GM12878 (cell line): ENCODE results near the gene NFS1. TPM values are rescaled to one million over a fixed set of nuclear protein-coding genes. Genes with fewer than 3 reads are reported as not detected.

Experiments used
- ATAC-seq: fragments of 200-7000 bp; cut with Tn5 transposase; 3 replicates; pipeline ENCODE4 v1.9.1; 2020; ENCODE audit warnings: mild to moderate bottlenecking, moderate library complexity
- Bru-seq: library from RNA; stranded (reverse); fragments of 400-500 nt; gene quantifications from one replicate; lab custom pipeline; 2021; lab: Mats Ljungman, UMichigan
- BruChase-seq, 2 experiments: library from RNA; stranded (reverse); fragments of 400-500 nt; gene quantifications; one replicate each; lab custom pipeline; 2021; lab: Mats Ljungman, UMichigan
- BruUV-seq: library from RNA; stranded (reverse); fragments of 400-500 nt; replicated peaks from 2 replicates; lab custom pipeline; 2021; lab: Mats Ljungman, UMichigan
- CTCF ChIA-PET: fragments of 300-600 bp; sonication (Branson Sonifier 250); formaldehyde crosslinking; extraction: SDS; loops from one replicate; lab custom pipeline; 2021; ENCODE audit warnings: inconsistent platforms; lab: Yijun Ruan, JAX
- POLR2A ChIA-PET: fragments of 350-600 bp; formaldehyde crosslinking; extraction: SDS; loops from one replicate; lab custom pipeline; 2021; ENCODE audit warnings: inconsistent platforms; lab: Charles Lee
- RAD21 ChIA-PET: fragments of 300-600 bp; sonication (Branson Sonifier 250); formaldehyde crosslinking; loops from one replicate; lab custom pipeline; 2023; ENCODE audit warnings: antibody characterized with exemption; ENCODE audit not compliant: unreplicated experiment; lab: Charles Lee
- SMC1A ChIA-PET: fragments of 300-600 bp; sonication (Branson Sonifier 250); formaldehyde crosslinking; loops from one replicate; lab custom pipeline; 2023; ENCODE audit not compliant: unreplicated experiment, uncharacterized antibody; lab: Charles Lee
- DNase-seq: peaks from one replicate; pipeline ENCODE4 v3.0.0-alpha.2; 2011; ENCODE audit warnings: low read depth, low spot score
- FAIRE-seq: peaks from 3 replicates; lab custom pipeline; 2011; peaks lifted over from hg19 to GRCh38; lab: Jason Lieb, UNC
- H2AFZ ChIP-seq: 2 replicates; pipeline ENCODE4 v1.6.0; 2011; ENCODE audit warnings: low read depth, low read length, control low read depth; ENCODE audit not compliant: control insufficient read depth
- H3K27ac ChIP-seq: 2 replicates; pipeline ENCODE4 v1.5.1; 2011; ENCODE audit warnings: control low read depth; ENCODE audit not compliant: control insufficient read depth, insufficient read depth
- H3K27me3 ChIP-seq, 2 experiments: replicated peaks in 1 of 2; 2 replicates each; pipeline versions ENCODE4 v1.6.0 to v1.6.1; 2011; ENCODE audit warnings: low read length in 1 of 2; ENCODE audit not compliant: control insufficient read depth in 2 of 2, insufficient read depth in 2 of 2
- H3K36me3 ChIP-seq, 2 experiments: 2 replicates each; pipeline ENCODE4 v1.5.1; 2011; ENCODE audit warnings: low read length in 1 of 2; ENCODE audit not compliant: control insufficient read depth in 2 of 2, insufficient read depth in 2 of 2
- H3K4me1 ChIP-seq: 2 replicates; pipeline ENCODE4 v1.6.1; 2011; ENCODE audit warnings: mild to moderate bottlenecking, low read length, moderate library complexity, mixed read lengths; ENCODE audit not compliant: control insufficient read depth, insufficient read depth
- H3K4me2 ChIP-seq: 2 replicates; pipeline ENCODE4 v1.6.0; 2011; ENCODE audit warnings: control low read depth; ENCODE audit not compliant: control insufficient read depth, insufficient read depth
- H3K4me3 ChIP-seq: fragments of 200-600 bp; sonication (generic); 2 replicates; pipeline ENCODE4 v1.5.1; 2016
- H3K79me2 ChIP-seq: 2 replicates; pipeline ENCODE4 v1.6.0; 2011; ENCODE audit warnings: low read length; ENCODE audit not compliant: control insufficient read depth, insufficient read depth
- H3K9ac ChIP-seq: 2 replicates; pipeline ENCODE4 v1.8.0; 2011; ENCODE audit warnings: low read length, control low read depth, mixed read lengths; ENCODE audit not compliant: control insufficient read depth, insufficient read depth
- H3K9me3 ChIP-seq: replicated peaks from 3 replicates; pipeline ENCODE4 v1.5.1; 2011; ENCODE audit warnings: mild to moderate bottlenecking, low read length; ENCODE audit not compliant: control insufficient read depth, insufficient read depth
- H4K20me1 ChIP-seq: 2 replicates; pipeline ENCODE4 v1.6.0; 2011; ENCODE audit not compliant: control insufficient read depth, insufficient read depth
- IKZF1 ChIP-seq: fragments of 450-650 bp; conservative IDR thresholded peaks from 2 replicates; pipeline ENCODE4 v1.6.1; 2017; ENCODE audit warnings: antibody characterized with exemption, mild to moderate bottlenecking
- MEF2B ChIP-seq: fragments of 450-650 bp; IDR thresholded peaks from 2 replicates; pipeline ENCODE4 v1.6.1; 2018; ENCODE audit warnings: mild to moderate bottlenecking, moderate library complexity; ENCODE audit not compliant: partially characterized antibody, poor library complexity, severe bottlenecking
- MTA2 ChIP-seq: fragments of 450-650 bp; IDR thresholded peaks from 2 replicates; pipeline ENCODE4 v1.6.1; 2016; ENCODE audit warnings: low read depth, mild to moderate bottlenecking, moderate library complexity
- NR2F1 ChIP-seq: fragments of 450-650 bp; conservative IDR thresholded peaks from 2 replicates; pipeline ENCODE4 v1.6.1; 2017; ENCODE audit warnings: mild to moderate bottlenecking
- NRF1 ChIP-seq: conservative IDR thresholded peaks from 2 replicates; pipeline ENCODE4 v1.6.1; 2011; ENCODE audit warnings: mild to moderate bottlenecking, low read depth, low read length, improper control_type of control experiment
- PKNOX1 ChIP-seq: fragments of 450-650 bp; IDR thresholded peaks from 2 replicates; pipeline ENCODE4 v1.6.1; 2016; ENCODE audit warnings: mild to moderate bottlenecking
- RAD21 ChIP-seq: IDR thresholded peaks from 2 replicates; pipeline ENCODE4 v1.6.1; 2011; ENCODE audit warnings: mild to moderate bottlenecking, low read depth, low read length, moderate library complexity; ENCODE audit not compliant: insufficient read depth
- SMAD1 ChIP-seq: fragments of 450-650 bp; IDR thresholded peaks from 2 replicates; pipeline ENCODE4 v1.6.1; 2018; ENCODE audit warnings: mild to moderate bottlenecking, low read depth; ENCODE audit not compliant: partially characterized antibody
- YBX1 ChIP-seq: fragments of 450-650 bp; IDR thresholded peaks from 2 replicates; pipeline ENCODE4 v1.6.1; 2016; ENCODE audit warnings: antibody characterized with exemption
- ZBTB40 ChIP-seq: fragments of 450-650 bp; IDR thresholded peaks from 2 replicates; pipeline ENCODE4 v1.6.1; 2016; ENCODE audit warnings: mild to moderate bottlenecking, moderate library complexity, borderline replicate concordance
- WGBS: methylation state at CpG from one replicate; pipeline ENCODE4 v1.1.6; 2016; ENCODE audit warnings: low lambda C conversion rate; ENCODE audit not compliant: insufficient replicate concordance, insufficient coverage; ENCODE audit errors: missing lambda C conversion rate; 5-methylcytosine and 5-hydroxymethylcytosine counted together
- in situ Hi-C: fragments of 300-500 bp; cut with MboI; formaldehyde crosslinking; loops from 9 replicates; pipeline ENCODE4 v1.14.3; 2018; ENCODE audit warnings: mixed read lengths
- intact Hi-C: fragments of 100-400 bp; cut with micrococcal nuclease; formaldehyde crosslinking; loops from one replicate; pipeline ENCODE4 v1.14.2; 2022; ENCODE audit not compliant: unreplicated experiment
- long read RNA-seq, 2 experiments: library from polyadenylated mRNA; unstranded; transcript quantifications; one replicate each; pipeline ENCODE4 v2.0.0, GENCODE V29; 2019 to 2020
- polyA minus RNA-seq, 3 experiments: library from RNA; depleted of rRNA, polyadenylated mRNA; stranded (reverse); fragments of >200 nt; gene quantifications; 2 replicates each; pipeline ENCODE4 v1.2.3, GENCODE V29; 2011
- polyA plus RNA-seq, 11 experiments: library from polyadenylated mRNA; depleted of rRNA in 4 of 11; unstranded in 6 of 11; stranded (reverse) in 5 of 11; fragments of >200 nt; fragmentation: Nextera tagmentation in 4 of 11; fragmentation: Illumina TruSeq in 1 of 11; extraction: Ambion mirVana in 4 of 11; extraction: Trizol in 1 of 11; gene quantifications; 1 replicate in 1 of 11; 2 replicates in 10 of 11; pipeline versions ENCODE4 v1.2.1 to v1.2.3, GENCODE V29; 2011 to 2016; ENCODE audit warnings: inconsistent platforms in 2 of 11, missing spikeins in 2 of 11, low read depth in 1 of 11
- total RNA-seq, 4 experiments: library from RNA; depleted of rRNA in 3 of 4; stranded (reverse); fragments of >200 nt in 3 of 4; fragmentation: Illumina TruSeq in 1 of 4; extraction: Trizol in 1 of 4; gene quantifications; 2 replicates each; pipeline versions ENCODE4 v1.2.1 to v1.2.3, GENCODE V29; 2013 to 2021

Gene NFS1
- 33.5 and 39.1 TPM in 2 replicates for total RNA-seq (2013; cell fraction: nucleolus; rRNA removed)
- total RNA-seq (2014; rRNA removed), result 36.9 and 46.6 TPM in 2 replicates
- 26.9 and 28.2 TPM in 2 replicates for total RNA-seq (2014; rRNA removed; fragmentation: Illumina TruSeq; extraction: Trizol)
- 40.2 and 41.0 TPM in 2 replicates for total RNA-seq (2021)
- 28.4 TPM for polyA plus RNA-seq (2011; ENCODE audit: low read depth)
- 55.3 and 62.9 TPM in 2 replicates for polyA plus RNA-seq (2011; rRNA removed)
- polyA plus RNA-seq (2011; cell fraction: cytosol; rRNA removed), result 66.6 and 112 TPM in 2 replicates
- polyA plus RNA-seq (2011; cell fraction: nucleus; rRNA removed), result 77.6 and 111 TPM in 2 replicates
- 19.9 and 31.2 TPM in 2 replicates for polyA plus RNA-seq (2012)
- 32.3 and 34.4 TPM in 2 replicates for polyA plus RNA-seq (2014; fragmentation: Illumina TruSeq; extraction: Trizol)
- polyA plus RNA-seq (2014; fragmentation: Nextera tagmentation; extraction: Ambion mirVana), result 10 to 100 TPM in 1 of 2 experiments, 1 to 10 TPM in 1; 9.2 to 17.8 TPM
- 69.2 and 74.1 TPM in 2 replicates for polyA plus RNA-seq (2014; rRNA removed)
- polyA plus RNA-seq (2016; fragmentation: Nextera tagmentation; extraction: Ambion mirVana), result 10 to 100 TPM; 41.1 to 45.0 TPM
- polyA minus RNA-seq (2011; rRNA and poly(A)+ RNA removed), result 43.2 and 49.5 TPM in 2 replicates
- polyA minus RNA-seq (2011; cell fraction: cytosol; rRNA and poly(A)+ RNA removed), result 9.8 and 15.6 TPM in 2 replicates
- polyA minus RNA-seq (2011; cell fraction: nucleus; rRNA and poly(A)+ RNA removed), result 8.1 and 15.0 TPM in 2 replicates
- Bru-seq, nascent RNA, result percentile 65 among the genes with signal in this experiment
- percentile 79 among the genes with signal in this experiment for BruChase-seq, experiment 1, labeled RNA remaining after a 6-hour chase
- BruChase-seq, experiment 2, labeled RNA remaining after a 2-hour chase, result percentile 74 among the genes with signal in this experiment
- long read RNA-seq, experiment 1, transcript NFS1-203 (13 exons, 3,012 nt), result major isoform, 25 of 30 reads
- long read RNA-seq, experiment 1, partial matches to known transcripts, result 1 of 30 reads
- long read RNA-seq, experiment 1, other reads (novel, unspliced or antisense), result 2 of 30 reads
- long read RNA-seq, experiment 2, transcript NFS1-203 (13 exons, 3,012 nt), result major isoform, 17 of 36 reads
- long read RNA-seq, experiment 2, partial matches to known transcripts, result 3 of 36 reads
- long read RNA-seq, experiment 2, other reads (novel, unspliced or antisense), result 13 of 36 reads

- WGBS, result 1% methylated on average over 77 of the region's 81 CpGs
- Histone ChIP-seq H3K9ac (peak within 1 kb of the TSS; percentile 96), H3K9me3 (no peaks in the 10 kb centered on the region), H3K36me3 (peaks cover 4 to 25% of the 10 kb centered on the region in 2 experiments), H3K27me3 (no peaks in the 10 kb centered on the region), H3K4me1 (peaks cover 11% of the 10 kb centered on the region; the same call in 1 of the 2 replicates), H2AFZ (peak within 1 kb of the TSS; percentile 97), H3K4me3 (peak within 1 kb of the TSS; percentile 71), H3K4me2 (peak within 1 kb of the TSS; percentile 95), H4K20me1 (no peaks in the 10 kb centered on the region; the same call in 1 of the 2 replicates), H3K27ac (peak within 1 kb of the TSS; percentile 87), H3K79me2 (peaks cover 27% of the 10 kb centered on the region)
- FAIRE-seq (no peak), ATAC-seq (peak; percentile 93), DNase-seq (peak; percentile 36)
- in situ Hi-C loops, result no loop called here
- ChIA-PET SMC1A (interaction anchor here (1.0 kb wide), 1 partner anchor 10 kb away, joined by 3 read pairs; no protein-coding TSS in a partner anchor), CTCF (interaction anchor here (1.1 to 1.5 kb wide), 5 partner anchors 10 to 80 kb away, joined by 3 to 4 read pairs (median 3); partner anchors contain the start of gene RBM39), RAD21 (interaction anchor here (1.0 to 1.2 kb wide), 3 partner anchors 36 to 211 kb away, joined by 3 to 4 read pairs (median 3); no protein-coding TSS in a partner anchor), POLR2A (interaction anchor here (0.7 to 3.6 kb wide), 4 partner anchors 12 to 43 kb away, joined by 3 to 20 read pairs (median 7); partner anchors contain the start of gene RBM39)
- intact Hi-C loops, result loop anchor here (2.0 to 5.0 kb wide), 2 partner anchors 97 to 237 kb away; no protein-coding TSS in a partner anchor
- BruUV-seq, result TSS peak; percentile 84
- no peak for TF ChIP-seq NRF1
- peak; percentile 64 for TF ChIP-seq NR2F1
- peak; percentile 79 for TF ChIP-seq IKZF1
- TF ChIP-seq SMAD1, result peak; percentile 18
- peak; percentile 95 for TF ChIP-seq ZBTB40
- TF ChIP-seq PKNOX1, result peak; percentile 81
- no peak for TF ChIP-seq YBX1
- TF ChIP-seq MTA2, result peak; percentile 78
- TF ChIP-seq MEF2B, result no peak
- no peak for TF ChIP-seq RAD21
Measured at GRCh38 chr20:35699127-35699956, at the start of gene NFS1, which contains the start of gene ROMO1. Gene NFS1, minus strand, starts transcription at chr20:35699352. Its CDS starts 64 bp downstream, at chr20:35699288. Gene ROMO1, plus strand, starts transcription at chr20:35699405. Its CDS starts 228 bp downstream, at chr20:35699633.
